H1 (cell line): ENCODE data around the gene RALGAPB. TPM values are rescaled to one million over a fixed set of nuclear protein-coding genes. Genes with fewer than 3 reads are reported as not detected.

Source experiments
- BACH1 ChIP-seq: IDR thresholded peaks from 2 replicates; pipeline ENCODE4 v1.6.1; 2012; ENCODE audit warnings: low read length, improper control_type of control experiment
- HDAC6 ChIP-seq: IDR thresholded peaks from one replicate; pipeline ENCODE4 v1.7.1; 2012; ENCODE audit warnings: low read depth, mild to moderate bottlenecking, inconsistent platforms, low read length, moderate library complexity
- POU5F1 ChIP-seq: IDR thresholded peaks from 2 replicates; pipeline ENCODE4 v1.6.1; 2011; ENCODE audit warnings: low read depth, mild to moderate bottlenecking, low read length, moderate library complexity
- SIX5 ChIP-seq: IDR thresholded peaks from 2 replicates; pipeline ENCODE4 v1.6.1; 2011; ENCODE audit warnings: mild to moderate bottlenecking, low read depth, low read length
- polyA plus RNA-seq, 7 experiments: library from polyadenylated mRNA; depleted of rRNA in 3 of 7; stranded (reverse) in 5 of 7; unstranded in 2 of 7; fragments of >200 nt in 5 of 7; fragments of 200-250 nt in 2 of 7; gene quantifications; 1 replicate in 5 of 7; 2 replicates in 1 of 7; 4 replicates in 1 of 7; pipeline versions ENCODE4 v1.2.1 to v1.2.3, GENCODE V29; 2011 to 2013; ENCODE audit warnings: missing spikeins in 2 of 7, mixed read lengths in 2 of 7
- total RNA-seq: library from RNA; stranded (reverse); fragmentation: NEBNext Ultra II Directional; extraction: Animal tissue kit (Norgen Biotek cat#: 25700); gene quantifications from 2 replicates; pipeline ENCODE4 v1.2.1, GENCODE V29; 2021
- TF ChIP-seq, protein P1 (sequence below): fragments of 300-600 bp; sonication (generic); IDR thresholded peaks from 2 replicates; pipeline ENCODE4 v1.7.1; 2012; ENCODE audit warnings: low read length, moderate library complexity, mild to moderate bottlenecking, inconsistent platforms; ENCODE audit not compliant: insufficient replicate concordance
- TF ChIP-seq, protein P2 (sequence below): IDR thresholded peaks from 2 replicates; pipeline ENCODE4 v1.6.1; 2012; ENCODE audit warnings: inconsistent platforms

RALGAPB gene
- total and polyA plus RNA-seq, 2 of the 8 experiments (the other 6 are each of a cell fraction or from before 2014, with no cell fraction given): 10.6 to 35.1 TPM

DNA sequence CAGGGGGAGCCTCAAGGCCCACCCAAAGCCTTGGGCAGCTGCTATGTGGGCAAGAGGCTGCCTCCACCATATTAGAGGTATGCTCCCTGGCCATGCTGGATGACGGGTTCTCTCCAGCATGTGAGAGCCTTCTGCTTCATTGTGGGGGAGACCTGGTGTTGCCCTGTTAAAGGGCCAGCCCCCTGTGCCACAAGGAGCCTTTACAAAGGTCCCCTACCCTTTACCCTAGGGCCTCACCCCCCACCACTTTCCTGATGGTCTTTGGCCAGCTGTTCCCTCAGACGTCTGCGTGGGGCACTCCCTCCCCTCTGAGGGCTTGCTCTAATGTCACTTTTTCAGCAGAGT is 113.5 kb downstream of the RALGAPB start (continued):
- TF ChIP-seq, protein P1, sequence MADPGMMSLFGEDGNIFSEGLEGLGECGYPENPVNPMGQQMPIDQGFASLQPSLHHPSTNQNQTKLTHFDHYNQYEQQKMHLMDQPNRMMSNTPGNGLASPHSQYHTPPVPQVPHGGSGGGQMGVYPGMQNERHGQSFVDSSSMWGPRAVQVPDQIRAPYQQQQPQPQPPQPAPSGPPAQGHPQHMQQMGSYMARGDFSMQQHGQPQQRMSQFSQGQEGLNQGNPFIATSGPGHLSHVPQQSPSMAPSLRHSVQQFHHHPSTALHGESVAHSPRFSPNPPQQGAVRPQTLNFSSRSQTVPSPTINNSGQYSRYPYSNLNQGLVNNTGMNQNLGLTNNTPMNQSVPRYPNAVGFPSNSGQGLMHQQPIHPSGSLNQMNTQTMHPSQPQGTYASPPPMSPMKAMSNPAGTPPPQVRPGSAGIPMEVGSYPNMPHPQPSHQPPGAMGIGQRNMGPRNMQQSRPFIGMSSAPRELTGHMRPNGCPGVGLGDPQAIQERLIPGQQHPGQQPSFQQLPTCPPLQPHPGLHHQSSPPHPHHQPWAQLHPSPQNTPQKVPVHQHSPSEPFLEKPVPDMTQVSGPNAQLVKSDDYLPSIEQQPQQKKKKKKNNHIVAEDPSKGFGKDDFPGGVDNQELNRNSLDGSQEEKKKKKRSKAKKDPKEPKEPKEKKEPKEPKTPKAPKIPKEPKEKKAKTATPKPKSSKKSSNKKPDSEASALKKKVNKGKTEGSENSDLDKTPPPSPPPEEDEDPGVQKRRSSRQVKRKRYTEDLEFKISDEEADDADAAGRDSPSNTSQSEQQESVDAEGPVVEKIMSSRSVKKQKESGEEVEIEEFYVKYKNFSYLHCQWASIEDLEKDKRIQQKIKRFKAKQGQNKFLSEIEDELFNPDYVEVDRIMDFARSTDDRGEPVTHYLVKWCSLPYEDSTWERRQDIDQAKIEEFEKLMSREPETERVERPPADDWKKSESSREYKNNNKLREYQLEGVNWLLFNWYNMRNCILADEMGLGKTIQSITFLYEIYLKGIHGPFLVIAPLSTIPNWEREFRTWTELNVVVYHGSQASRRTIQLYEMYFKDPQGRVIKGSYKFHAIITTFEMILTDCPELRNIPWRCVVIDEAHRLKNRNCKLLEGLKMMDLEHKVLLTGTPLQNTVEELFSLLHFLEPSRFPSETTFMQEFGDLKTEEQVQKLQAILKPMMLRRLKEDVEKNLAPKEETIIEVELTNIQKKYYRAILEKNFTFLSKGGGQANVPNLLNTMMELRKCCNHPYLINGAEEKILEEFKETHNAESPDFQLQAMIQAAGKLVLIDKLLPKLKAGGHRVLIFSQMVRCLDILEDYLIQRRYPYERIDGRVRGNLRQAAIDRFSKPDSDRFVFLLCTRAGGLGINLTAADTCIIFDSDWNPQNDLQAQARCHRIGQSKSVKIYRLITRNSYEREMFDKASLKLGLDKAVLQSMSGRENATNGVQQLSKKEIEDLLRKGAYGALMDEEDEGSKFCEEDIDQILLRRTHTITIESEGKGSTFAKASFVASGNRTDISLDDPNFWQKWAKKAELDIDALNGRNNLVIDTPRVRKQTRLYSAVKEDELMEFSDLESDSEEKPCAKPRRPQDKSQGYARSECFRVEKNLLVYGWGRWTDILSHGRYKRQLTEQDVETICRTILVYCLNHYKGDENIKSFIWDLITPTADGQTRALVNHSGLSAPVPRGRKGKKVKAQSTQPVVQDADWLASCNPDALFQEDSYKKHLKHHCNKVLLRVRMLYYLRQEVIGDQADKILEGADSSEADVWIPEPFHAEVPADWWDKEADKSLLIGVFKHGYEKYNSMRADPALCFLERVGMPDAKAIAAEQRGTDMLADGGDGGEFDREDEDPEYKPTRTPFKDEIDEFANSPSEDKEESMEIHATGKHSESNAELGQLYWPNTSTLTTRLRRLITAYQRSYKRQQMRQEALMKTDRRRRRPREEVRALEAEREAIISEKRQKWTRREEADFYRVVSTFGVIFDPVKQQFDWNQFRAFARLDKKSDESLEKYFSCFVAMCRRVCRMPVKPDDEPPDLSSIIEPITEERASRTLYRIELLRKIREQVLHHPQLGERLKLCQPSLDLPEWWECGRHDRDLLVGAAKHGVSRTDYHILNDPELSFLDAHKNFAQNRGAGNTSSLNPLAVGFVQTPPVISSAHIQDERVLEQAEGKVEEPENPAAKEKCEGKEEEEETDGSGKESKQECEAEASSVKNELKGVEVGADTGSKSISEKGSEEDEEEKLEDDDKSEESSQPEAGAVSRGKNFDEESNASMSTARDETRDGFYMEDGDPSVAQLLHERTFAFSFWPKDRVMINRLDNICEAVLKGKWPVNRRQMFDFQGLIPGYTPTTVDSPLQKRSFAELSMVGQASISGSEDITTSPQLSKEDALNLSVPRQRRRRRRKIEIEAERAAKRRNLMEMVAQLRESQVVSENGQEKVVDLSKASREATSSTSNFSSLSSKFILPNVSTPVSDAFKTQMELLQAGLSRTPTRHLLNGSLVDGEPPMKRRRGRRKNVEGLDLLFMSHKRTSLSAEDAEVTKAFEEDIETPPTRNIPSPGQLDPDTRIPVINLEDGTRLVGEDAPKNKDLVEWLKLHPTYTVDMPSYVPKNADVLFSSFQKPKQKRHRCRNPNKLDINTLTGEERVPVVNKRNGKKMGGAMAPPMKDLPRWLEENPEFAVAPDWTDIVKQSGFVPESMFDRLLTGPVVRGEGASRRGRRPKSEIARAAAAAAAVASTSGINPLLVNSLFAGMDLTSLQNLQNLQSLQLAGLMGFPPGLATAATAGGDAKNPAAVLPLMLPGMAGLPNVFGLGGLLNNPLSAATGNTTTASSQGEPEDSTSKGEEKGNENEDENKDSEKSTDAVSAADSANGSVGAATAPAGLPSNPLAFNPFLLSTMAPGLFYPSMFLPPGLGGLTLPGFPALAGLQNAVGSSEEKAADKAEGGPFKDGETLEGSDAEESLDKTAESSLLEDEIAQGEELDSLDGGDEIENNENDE: no peak
- TF ChIP-seq SIX5 (no peak), BACH1 (no peak), HDAC6 (no peak), POU5F1 (no peak)
- TF ChIP-seq, protein P2, sequence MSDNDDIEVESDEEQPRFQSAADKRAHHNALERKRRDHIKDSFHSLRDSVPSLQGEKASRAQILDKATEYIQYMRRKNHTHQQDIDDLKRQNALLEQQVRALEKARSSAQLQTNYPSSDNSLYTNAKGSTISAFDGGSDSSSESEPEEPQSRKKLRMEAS: no peak
